SK-N-SH (cell line): ENCODE results near the gene KCND3. TPM values are rescaled to one million over a fixed set of nuclear protein-coding genes. Genes with fewer than 3 reads are reported as not detected.

Experiments
- CTCF ChIA-PET: fragments of 300-600, 350-600 bp; formaldehyde crosslinking; extraction: SDS; loops from one replicate; lab custom pipeline; 2021; lab: Yijun Ruan, JAX
- POLR2A ChIA-PET: fragments of 350-600 bp; sonication (Branson Sonifier 250); formaldehyde crosslinking; extraction: SDS; loops from one replicate; lab custom pipeline; 2020; ENCODE audit warnings: antibody characterized with exemption, inconsistent platforms; lab: Yijun Ruan, JAX
- DNase-seq: peaks from one replicate; pipeline ENCODE4 v3.0.0; 2012
- H2AFZ ChIP-seq: fragments of 200-600 bp; sonication (generic); 2 replicates; pipeline ENCODE4 v1.8.1; 2016; ENCODE audit warnings: antibody characterized with exemption, mild to moderate bottlenecking, low read depth
- H3F3A ChIP-seq: fragments of 200-600 bp; sonication (generic); replicated peaks from 2 replicates; pipeline ENCODE3; 2016; ENCODE audit warnings: antibody characterized with exemption, mild to moderate bottlenecking; ENCODE audit not compliant: insufficient read depth
- H3K27ac ChIP-seq, 2 experiments: fragments of 200-500 bp in 1 of 2; fragments of 200-600 bp in 1 of 2; sonication (Bioruptor generic) in 1 of 2; sonication (generic), shearing (Covaris generic) in 1 of 2; 2 replicates each; pipeline versions ENCODE4 v1.5.1 to v1.6.1; 2014 to 2016; ENCODE audit warnings: low read depth in 2 of 2, inconsistent platforms in 1 of 2, low read length in 1 of 2, mild to moderate bottlenecking in 1 of 2, mixed read lengths in 1 of 2
- H3K27me3 ChIP-seq: fragments of 200-600 bp; sonication (generic), shearing (Covaris generic); 2 replicates; pipeline ENCODE4 v1.6.1; 2016; ENCODE audit warnings: mixed run types; ENCODE audit not compliant: insufficient read depth
- H3K36me3 ChIP-seq, 2 experiments: fragments of 200-500 bp in 1 of 2; fragments of 200-600 bp in 1 of 2; sonication (Bioruptor generic) in 1 of 2; sonication (generic) in 1 of 2; replicated peaks in 1 of 2; 2 replicates each; pipeline versions ENCODE3 to v1.5.1; 2014 to 2016; ENCODE audit warnings: low read length in 1 of 2, mild to moderate bottlenecking in 1 of 2; ENCODE audit not compliant: insufficient read depth in 2 of 2, control insufficient read depth in 1 of 2
- H3K4me1 ChIP-seq, 2 experiments: fragments of 200-500 bp in 1 of 2; fragments of 200-600 bp in 1 of 2; sonication (Bioruptor generic) in 1 of 2; sonication (generic), shearing (Covaris generic) in 1 of 2; 2 replicates each; pipeline versions ENCODE4 v1.5.1 to v1.6.1; 2014 to 2016; ENCODE audit warnings: low read depth in 1 of 2, low read length in 1 of 2, mixed run types in 1 of 2; ENCODE audit not compliant: insufficient read depth in 2 of 2, control insufficient read depth in 1 of 2
- H3K4me2 ChIP-seq: fragments of 200-600 bp; sonication (generic), shearing (Covaris generic); 2 replicates; pipeline ENCODE4 v1.6.1; 2017; ENCODE audit warnings: mixed run types
- H3K4me3 ChIP-seq, 2 experiments: fragments of 200-500 bp in 1 of 2; fragments of 200-600 bp in 1 of 2; sonication (Bioruptor generic) in 1 of 2; sonication (generic), shearing (Covaris generic) in 1 of 2; 2 replicates each; pipeline versions ENCODE4 v1.5.1 to v1.8.1; 2014 to 2016; ENCODE audit warnings: low read depth in 2 of 2, inconsistent platforms in 1 of 2, low read length in 1 of 2, mild to moderate bottlenecking in 1 of 2, mixed read lengths in 1 of 2, moderate library complexity in 1 of 2
- H3K79me2 ChIP-seq: fragments of 200-600 bp; sonication (generic); 2 replicates; pipeline ENCODE4 v1.8.1; 2017; ENCODE audit warnings: mild to moderate bottlenecking; ENCODE audit not compliant: insufficient read depth
- H3K9ac ChIP-seq: fragments of 200-600 bp; sonication (generic); 2 replicates; pipeline ENCODE4 v1.6.1; 2017; ENCODE audit warnings: mixed run types
- H3K9me2 ChIP-seq: fragments of 200-600 bp; sonication (generic); 2 replicates; pipeline ENCODE4 v1.6.1; 2017; ENCODE audit warnings: mixed run types
- H3K9me3 ChIP-seq: fragments of 200-600 bp; sonication (generic); 2 replicates; pipeline ENCODE4 v1.6.1; 2017; ENCODE audit warnings: mixed run types, mild to moderate bottlenecking, moderate library complexity
- H4K20me1 ChIP-seq: fragments of 200-600 bp; sonication (generic); 2 replicates; pipeline ENCODE4 v1.6.1; 2017; ENCODE audit warnings: mild to moderate bottlenecking, mixed run types; ENCODE audit not compliant: insufficient read depth
- ELF1 ChIP-seq: IDR thresholded peaks from 2 replicates; pipeline ENCODE4 v1.4.0; 2012
- FOXM1 ChIP-seq: IDR thresholded peaks from 2 replicates; pipeline ENCODE4 v1.4.0; 2012; ENCODE audit warnings: low read depth, mild to moderate bottlenecking
- GATA2 ChIP-seq: sonication (generic); formaldehyde crosslinking; IDR thresholded peaks from 2 replicates; pipeline ENCODE4 v1.5.0; 2020; ENCODE audit warnings: mild to moderate bottlenecking, missing genetic modification reagents
- IRF3 ChIP-seq: fragments of 150-350 bp; IDR thresholded peaks from 2 replicates; pipeline ENCODE4 v1.6.1; 2016; ENCODE audit warnings: mild to moderate bottlenecking, low read depth, low read length
- JUND ChIP-seq: IDR thresholded peaks from 2 replicates; pipeline ENCODE4 v1.4.0; 2012
- MAX ChIP-seq: IDR thresholded peaks from 2 replicates; pipeline ENCODE4 v1.4.0; 2012; ENCODE audit warnings: low read depth
- MEF2A ChIP-seq: IDR thresholded peaks from 2 replicates; pipeline ENCODE4 v1.4.0; 2012; ENCODE audit warnings: low read depth, borderline replicate concordance
- MXI1 ChIP-seq: IDR thresholded peaks from 2 replicates; pipeline ENCODE4 v1.6.1; 2012; ENCODE audit warnings: mild to moderate bottlenecking, low read depth, low read length, improper control_type of control experiment
- NRF1 ChIP-seq: IDR thresholded peaks from 2 replicates; pipeline ENCODE4 v1.6.1; 2012; ENCODE audit warnings: low read depth, mild to moderate bottlenecking, low read length
- PBX3 ChIP-seq: IDR thresholded peaks from 2 replicates; pipeline ENCODE4; 2012
- RXRA ChIP-seq: IDR thresholded peaks from 2 replicates; pipeline ENCODE4 v1.4.0; 2012; ENCODE audit warnings: low read depth, mild to moderate bottlenecking, borderline replicate concordance
- TAF1 ChIP-seq: IDR thresholded peaks from 2 replicates; pipeline ENCODE4 v1.6.1; 2012; ENCODE audit warnings: low read depth, mild to moderate bottlenecking, low read length, moderate library complexity, borderline replicate concordance
- TCF12 ChIP-seq: IDR thresholded peaks from 2 replicates; pipeline ENCODE4 v1.4.0; 2012
- USF2 ChIP-seq: fragments of 150-350 bp; IDR thresholded peaks from 2 replicates; pipeline ENCODE4 v1.6.1; 2017; ENCODE audit warnings: antibody characterized with exemption, low read length, low read depth, borderline replicate concordance
- YY1 ChIP-seq: IDR thresholded peaks from 2 replicates; pipeline ENCODE4 v1.4.0; 2012; ENCODE audit warnings: low read depth, mild to moderate bottlenecking
- ZBTB33 ChIP-seq: IDR thresholded peaks from 2 replicates; pipeline ENCODE4 v1.4.0; 2012; ENCODE audit warnings: low read depth, borderline replicate concordance
- WGBS: methylation state at CpG from one replicate; pipeline ENCODE4 v1.1.6; 2017; ENCODE audit warnings: low lambda C conversion rate; 5-methylcytosine and 5-hydroxymethylcytosine counted together
- polyA plus RNA-seq, 3 experiments: library from polyadenylated mRNA; depleted of rRNA; stranded (reverse); fragments of >200 nt; gene quantifications; 2 replicates each; pipeline ENCODE4 v1.2.3, GENCODE V29; 2012

KCND3 gene
- polyA plus RNA-seq, 1 of the 3 experiments (the other 2 are of a cell fraction): not detected

- 60% methylated on average over 6 of the region's 6 CpGs for WGBS
- CTCF ChIA-PET: interaction anchor here (2.4 kb wide), 1 partner anchor 9 kb away, joined by 19 read pairs; no protein-coding TSS in a partner anchor
Measured at GRCh38 chr1:111778066-111778465, 211.4 kb downstream of the KCND3 start.

More at GRCh38 chr1:111778066-111778465, 211.4 kb downstream of the KCND3 start:
- Histone ChIP-seq H3K4me2 (no peak overlapping the region), H4K20me1 (no peaks in the 10 kb centered on the region), H3K9ac (no peak overlapping the region), H3K79me2 (no peaks in the 10 kb centered on the region), H3K4me1 (no peaks in the 10 kb centered on the region), H3K27me3 (no peaks in the 10 kb centered on the region), H3K4me3 (no peak overlapping the region), H3F3A (no peaks in the 10 kb centered on the region), H3K27ac (no peak overlapping the region), H3K9me3 (no peaks in the 10 kb centered on the region), H3K36me3 (no peaks in the 10 kb centered on the region), H2AFZ (no peak overlapping the region), H3K9me2 (no peaks in the 10 kb centered on the region)
- POLR2A ChIA-PET: no interaction called here
- DNase-seq: no peak
- TF ChIP-seq GATA2 (CRISPR knock-in tag) (no peak), TAF1 (no peak), MXI1 (no peak), RXRA (no peak), ELF1 (no peak), ZBTB33 (no peak), MEF2A (no peak), YY1 (no peak), USF2 (no peak), FOXM1 (no peak), IRF3 (no peak), JUND (no peak), NRF1 (no peak), PBX3 (no peak), MAX (no peak), TCF12 (no peak)
